ENCODE results near the gene SSB. TPM values are rescaled to one million over a fixed set of nuclear protein-coding genes. Genes with fewer than 3 reads are reported as not detected.

SSB gene
- total RNA-seq, 1 experiment from 2014 or later = 119 TPM

DNA sequence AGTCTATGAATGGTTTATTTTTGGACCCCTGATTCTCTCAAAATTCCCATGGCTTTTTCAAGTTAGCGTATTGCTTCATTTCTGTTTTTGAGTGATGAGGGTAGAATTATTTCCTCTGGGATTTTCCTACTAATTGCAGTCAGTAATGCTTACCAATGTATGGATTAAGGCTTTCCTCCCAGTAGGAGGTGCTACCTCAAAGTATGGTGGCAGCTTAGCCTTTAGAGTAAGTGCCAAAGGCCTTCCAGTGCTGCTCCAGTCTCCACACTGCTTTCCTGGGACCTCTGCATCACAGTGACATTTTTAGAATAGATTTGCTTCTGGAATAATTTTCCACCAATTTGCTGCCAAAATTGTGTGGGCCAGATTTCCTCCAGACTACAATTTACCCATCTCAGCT is 16.2 kb upstream of the SSB start:
- no peaks in the 10 kb centered on the region for H3K36me3 ChIP-seq (ENCODE audit: control insufficient read depth, insufficient read depth, low read length)
- CTCF ChIA-PET = no interaction called here
- H3K4me1 ChIP-seq (ENCODE audit: control insufficient read depth, insufficient read depth, low read length) = no peaks in the 10 kb centered on the region
- in situ Hi-C loops (cut with HindIII; ENCODE audit: low pct_unique_long_range_greater_than_20kb, low sequenced_read_pairs) = no loop called here
- TF ChIP-seq TCF7L2 (IDR thresholded peaks at IDR 0.05; ENCODE audit: low read depth, low read length) (no peak), CTCF (IDR thresholded peaks at IDR 0.05) (peak; percentile 26; the same call in 1 of the 2 replicates)
- no peak overlapping the region for H3K27ac ChIP-seq (ENCODE audit: low read length)
- H3K9me3 ChIP-seq (ENCODE audit: control insufficient read depth, insufficient read depth, low read depth, low read length) = no peaks in the 10 kb centered on the region
- intact Hi-C loops (cut with micrococcal nuclease; ENCODE audit: unreplicated experiment) = no loop called here
- ATAC-seq (no peak), DNase-seq (ENCODE audit: low read depth, low spot score) (no peak)
- BruUV-seq (replicated peaks) = no TSS peak
- no peak overlapping the region for H3K4me3 ChIP-seq (ENCODE audit: low read depth in 2 of 2, low read length in 2 of 2)
- POLR2A ChIA-PET = interaction anchor here (0.7 kb wide), 1 partner anchor 48 kb away, joined by 3 read pairs; no protein-coding TSS in a partner anchor
- H3K27me3 ChIP-seq (ENCODE audit: control insufficient read depth, insufficient read depth, low read length) = no peaks in the 10 kb centered on the region

DNA sequence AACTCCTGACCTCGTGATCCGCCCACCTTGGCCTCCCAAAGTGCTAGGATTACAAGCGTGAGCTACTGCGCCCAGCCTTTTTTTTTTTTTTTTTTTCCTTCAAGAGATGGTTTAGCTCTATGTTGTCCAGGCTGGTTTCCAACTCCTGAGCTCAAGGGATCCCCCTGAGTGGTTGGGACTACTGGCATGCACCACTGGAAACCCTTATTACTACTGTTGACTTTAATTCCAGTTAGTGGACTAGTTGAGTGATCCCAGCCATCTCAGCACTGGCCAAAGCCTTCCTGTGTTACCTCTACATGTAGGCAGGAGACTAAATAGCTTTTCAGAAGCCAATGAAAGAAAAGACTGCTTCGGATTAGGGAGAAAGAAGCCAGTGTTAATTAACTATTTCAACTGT is 8.1 kb upstream of the SSB start:
- Histone ChIP-seq H3K9me3 (ENCODE audit: control insufficient read depth, insufficient read depth, low read depth, low read length) (no peaks in the 10 kb centered on the region), H3K4me3 (ENCODE audit: low read depth in 2 of 2, low read length in 2 of 2) (no peak overlapping the region), H3K27ac (ENCODE audit: low read length) (no peak overlapping the region), H3K4me1 (ENCODE audit: control insufficient read depth, insufficient read depth, low read length) (no peaks in the 10 kb centered on the region; the same call in 1 of the 2 replicates), H3K27me3 (ENCODE audit: control insufficient read depth, insufficient read depth, low read length) (0 out of 2 replicates have a peak, but pooled peaks cover 3% of the 10 kb centered on the region), H3K36me3 (ENCODE audit: control insufficient read depth, insufficient read depth, low read length) (no peaks in the 10 kb centered on the region)
- TF ChIP-seq CTCF (IDR thresholded peaks at IDR 0.05) (no peak), SIN3A (IDR thresholded peaks at IDR 0.05; ENCODE audit: borderline replicate concordance, insufficient read depth, low read depth, low read length) (no peak), REST (IDR thresholded peaks at IDR 0.05; ENCODE audit: insufficient read depth in 1 of 2, low read depth in 2 of 2, low read length in 1 of 2) (no peak), TCF7L2 (IDR thresholded peaks at IDR 0.05; ENCODE audit: low read depth, low read length) (no peak), POLR2AphosphoS5 (IDR thresholded peaks at IDR 0.05; ENCODE audit: low read depth, low read length) (no peak)
- CTCF ChIA-PET = interaction anchor here (0.6 to 1.2 kb wide), 3 partner anchors 124 to 338 kb away, joined by 3 to 10 read pairs (median 7); partner anchors contain the start of gene BBS5
- intact Hi-C loops (cut with micrococcal nuclease; ENCODE audit: unreplicated experiment) (no loop called here), in situ Hi-C loops (cut with HindIII; ENCODE audit: low pct_unique_long_range_greater_than_20kb, low sequenced_read_pairs) (no loop called here)
- ATAC-seq (no peak), DNase-seq (ENCODE audit: low read depth, low spot score) (no peak)
- BruUV-seq (replicated peaks) = no TSS peak
- POLR2A ChIA-PET = no interaction called here
